HepG2 (cell line): Measurements from ENCODE around the gene INTS14.

Experiments used
- ETS1 ChIP-seq: sonication (generic); formaldehyde crosslinking; IDR thresholded peaks from 2 replicates; pipeline ENCODE4 v1.4.0; 2020; ENCODE audit warnings: missing genetic modification reagents
- FOXP1 ChIP-seq, 2 experiments: fragments of 450-650 bp in 1 of 2; IDR thresholded peaks; 2 replicates each; pipeline ENCODE4 v1.6.1; 2017 to 2018; ENCODE audit warnings: antibody characterized with exemption in 1 of 2
- GABPA ChIP-seq, 2 experiments: IDR thresholded peaks; 2 replicates each; pipeline ENCODE4 v1.6.1; 2011 to 2016; ENCODE audit warnings: low read depth in 2 of 2, low read length in 1 of 2, missing biosample characterization in 1 of 2, missing genetic modification characterization in 1 of 2
- GTF2F1 ChIP-seq: fragments of 150-350 bp; IDR thresholded peaks from 2 replicates; pipeline ENCODE4 v1.6.1; 2014; ENCODE audit warnings: low read length
- MAF1 ChIP-seq: sonication (generic); formaldehyde crosslinking; IDR thresholded peaks from 2 replicates; pipeline ENCODE4 v1.5.0; 2020; ENCODE audit warnings: missing genetic modification reagents, borderline replicate concordance
- NR3C1 ChIP-seq: sonication (generic); formaldehyde crosslinking; IDR thresholded peaks from 2 replicates; pipeline ENCODE4 v1.4.0; 2020; ENCODE audit warnings: missing genetic modification reagents
- PCBP2 ChIP-seq: fragments of 200-400 bp; formaldehyde crosslinking; optimal IDR thresholded peaks from 2 replicates; pipeline ENCODE3; 2018; ENCODE audit warnings: low read length, low read depth; ENCODE audit not compliant: poor library complexity, severe bottlenecking
- POLR2A ChIP-seq, 2 experiments: IDR thresholded peaks; 2 replicates each; pipeline ENCODE4 v1.6.1; 2011; ENCODE audit warnings: low read depth in 2 of 2, low read length in 2 of 2, mild to moderate bottlenecking in 1 of 2, moderate library complexity in 1 of 2; ENCODE audit not compliant: insufficient read depth in 1 of 2
- RAD21 ChIP-seq: fragments of 450-650 bp; formaldehyde crosslinking; IDR thresholded peaks from 2 replicates; pipeline ENCODE4 v1.5.0; 2020; ENCODE audit warnings: mild to moderate bottlenecking
- ZNF296 ChIP-seq: sonication (generic); formaldehyde crosslinking; conservative IDR thresholded peaks from 2 replicates; pipeline ENCODE4 v1.5.0; 2020; ENCODE audit warnings: mild to moderate bottlenecking, missing genetic modification reagents
- ZNF878 ChIP-seq: sonication (generic); formaldehyde crosslinking; IDR thresholded peaks from 2 replicates; pipeline ENCODE4 v1.8.1; 2023; ENCODE audit warnings: mild to moderate bottlenecking, missing genetic modification reagents, moderate library complexity
- ZSCAN12 ChIP-seq: sonication (generic); formaldehyde crosslinking; IDR thresholded peaks from 2 replicates; pipeline ENCODE4 v1.9.0; 2021; ENCODE audit warnings: mild to moderate bottlenecking, missing genetic modification reagents
- TF ChIP-seq, protein P1 (sequence below): sonication (generic); formaldehyde crosslinking; IDR thresholded peaks from 2 replicates; pipeline ENCODE4 v1.5.0; 2020; ENCODE audit warnings: mild to moderate bottlenecking, missing genetic modification reagents, moderate library complexity
- TF ChIP-seq, protein P2 (sequence below): sonication (generic); formaldehyde crosslinking; IDR thresholded peaks from 2 replicates; pipeline ENCODE4 v1.5.0; 2020; ENCODE audit warnings: missing genetic modification reagents, mild to moderate bottlenecking, borderline replicate concordance

GRCh38 chr15:65612616-65612946, 1.6 kb upstream of the INTS14 start:
- TF ChIP-seq ZSCAN12 (CRISPR knock-in tag) (no peak), ETS1 (CRISPR knock-in tag) (no peak), ZNF878 (no peak), GTF2F1 (no peak), MAF1 (CRISPR knock-in tag) (no peak), PCBP2 (no peak), GABPA (IDR thresholded peaks at IDR 0.05; ENCODE audit: low read depth, low read length) (no peak), GABPA (CRISPR knock-in tag; IDR thresholded peaks at IDR 0.05; ENCODE audit: low read depth) (no peak), ZNF296 (CRISPR knock-in tag) (no peak), NR3C1 (CRISPR knock-in tag) (no peak), FOXP1 (IDR thresholded peaks at IDR 0.05) (no peak), FOXP1 (CRISPR knock-in tag; IDR thresholded peaks at IDR 0.05) (no peak), POLR2A (IDR thresholded peaks at IDR 0.05; ENCODE audit: insufficient read depth in 1 of 2, low read depth in 2 of 2, low read length in 2 of 2) (no peak), RAD21 (CRISPR knock-in tag) (no peak)
- TF ChIP-seq, protein P1, sequence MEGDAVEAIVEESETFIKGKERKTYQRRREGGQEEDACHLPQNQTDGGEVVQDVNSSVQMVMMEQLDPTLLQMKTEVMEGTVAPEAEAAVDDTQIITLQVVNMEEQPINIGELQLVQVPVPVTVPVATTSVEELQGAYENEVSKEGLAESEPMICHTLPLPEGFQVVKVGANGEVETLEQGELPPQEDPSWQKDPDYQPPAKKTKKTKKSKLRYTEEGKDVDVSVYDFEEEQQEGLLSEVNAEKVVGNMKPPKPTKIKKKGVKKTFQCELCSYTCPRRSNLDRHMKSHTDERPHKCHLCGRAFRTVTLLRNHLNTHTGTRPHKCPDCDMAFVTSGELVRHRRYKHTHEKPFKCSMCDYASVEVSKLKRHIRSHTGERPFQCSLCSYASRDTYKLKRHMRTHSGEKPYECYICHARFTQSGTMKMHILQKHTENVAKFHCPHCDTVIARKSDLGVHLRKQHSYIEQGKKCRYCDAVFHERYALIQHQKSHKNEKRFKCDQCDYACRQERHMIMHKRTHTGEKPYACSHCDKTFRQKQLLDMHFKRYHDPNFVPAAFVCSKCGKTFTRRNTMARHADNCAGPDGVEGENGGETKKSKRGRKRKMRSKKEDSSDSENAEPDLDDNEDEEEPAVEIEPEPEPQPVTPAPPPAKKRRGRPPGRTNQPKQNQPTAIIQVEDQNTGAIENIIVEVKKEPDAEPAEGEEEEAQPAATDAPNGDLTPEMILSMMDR (CRISPR knock-in tag), result no peak
- TF ChIP-seq, protein P2, sequence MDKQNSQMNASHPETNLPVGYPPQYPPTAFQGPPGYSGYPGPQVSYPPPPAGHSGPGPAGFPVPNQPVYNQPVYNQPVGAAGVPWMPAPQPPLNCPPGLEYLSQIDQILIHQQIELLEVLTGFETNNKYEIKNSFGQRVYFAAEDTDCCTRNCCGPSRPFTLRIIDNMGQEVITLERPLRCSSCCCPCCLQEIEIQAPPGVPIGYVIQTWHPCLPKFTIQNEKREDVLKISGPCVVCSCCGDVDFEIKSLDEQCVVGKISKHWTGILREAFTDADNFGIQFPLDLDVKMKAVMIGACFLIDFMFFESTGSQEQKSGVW, result no peak
